Left kidney (tissue), 2 donors: ENCODE results near the gene RRM1. TPM values are rescaled to one million over a fixed set of nuclear protein-coding genes. Genes with fewer than 3 reads are reported as not detected.

Experiments used
- DNase-seq: peaks from one replicate; pipeline ENCODE4 v3.0.0-alpha.2; 2013
- polyA plus RNA-seq: library from polyadenylated mRNA; unstranded; fragments of 120-200 nt; gene quantifications from one replicate; pipeline ENCODE4 v1.2.1, GENCODE V29; 2013; ENCODE audit not compliant: insufficient read length

RRM1 gene
- polyA plus RNA-seq, 1 donor = 100 TPM

DNA sequence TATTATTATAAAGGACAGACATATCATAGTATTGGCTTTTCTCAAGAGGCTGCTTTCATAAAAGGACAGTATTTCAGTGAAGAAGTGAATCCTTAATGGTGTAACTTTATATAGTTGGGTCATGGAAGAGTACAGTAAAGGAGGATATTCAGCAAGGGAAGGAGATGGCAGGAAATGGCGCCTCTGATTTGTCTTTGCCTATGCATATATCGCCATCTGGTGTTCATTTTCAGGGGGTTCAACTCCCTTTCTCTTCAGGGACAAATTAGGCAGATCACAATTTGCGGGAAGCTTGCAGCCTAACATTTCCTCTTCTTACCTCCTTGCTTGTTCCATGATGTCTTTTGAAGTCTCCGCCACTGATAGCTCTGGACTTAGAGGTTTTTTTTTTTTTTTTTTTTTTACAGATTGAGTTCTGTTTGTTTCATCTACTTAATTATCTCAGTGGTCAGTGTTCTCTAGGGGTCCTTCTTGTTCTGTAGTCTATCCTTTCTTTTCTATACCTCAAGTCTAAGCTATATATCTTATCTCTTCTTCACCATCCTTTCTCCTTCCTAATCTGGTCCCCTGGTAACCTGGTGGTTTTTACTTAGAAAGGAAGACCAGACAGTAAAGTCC lies 21.8 kb upstream of the RRM1 start:
- DNase-seq = peak; percentile 83

DNA sequence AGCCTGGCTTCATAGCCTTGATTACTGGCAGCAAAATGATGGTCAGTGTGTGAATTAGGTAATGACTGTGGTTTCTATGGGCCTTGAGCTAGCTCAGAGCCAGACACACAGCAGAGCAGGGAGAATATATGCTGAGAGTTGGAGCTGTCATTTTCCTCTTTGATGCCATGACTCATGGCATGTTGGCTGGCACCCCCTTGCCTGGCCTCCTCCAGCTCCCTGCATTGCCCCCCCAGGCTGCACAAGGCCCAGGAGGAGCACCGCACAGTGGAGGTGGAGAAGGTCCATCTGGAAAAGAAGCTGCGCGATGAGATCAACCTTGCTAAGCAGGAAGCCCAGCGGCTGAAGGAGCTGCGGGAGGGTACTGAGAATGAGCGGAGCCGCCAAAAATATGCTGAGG lies 20.3 kb upstream of the RRM1 start:
- DNase-seq = no peak

DNA sequence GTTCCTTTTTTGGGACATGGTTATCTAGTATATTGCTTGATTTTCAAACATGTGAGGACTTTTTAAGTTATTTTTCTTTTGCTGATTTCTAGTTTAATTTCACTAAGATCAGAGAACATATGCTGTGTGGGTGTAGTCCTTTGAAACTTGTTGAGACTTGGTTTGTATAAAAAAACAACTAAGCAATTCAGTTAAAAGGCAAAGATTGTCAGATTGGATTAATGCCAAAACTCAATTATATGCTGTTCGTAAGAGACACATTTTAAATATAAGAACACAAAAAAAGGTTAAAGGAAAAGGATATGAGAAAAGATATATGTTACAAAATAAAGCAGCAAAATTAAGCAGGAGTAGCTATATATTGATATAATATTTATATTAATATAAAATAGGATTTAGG lies 17.8 kb upstream of the RRM1 start:
- DNase-seq = no peak

DNA sequence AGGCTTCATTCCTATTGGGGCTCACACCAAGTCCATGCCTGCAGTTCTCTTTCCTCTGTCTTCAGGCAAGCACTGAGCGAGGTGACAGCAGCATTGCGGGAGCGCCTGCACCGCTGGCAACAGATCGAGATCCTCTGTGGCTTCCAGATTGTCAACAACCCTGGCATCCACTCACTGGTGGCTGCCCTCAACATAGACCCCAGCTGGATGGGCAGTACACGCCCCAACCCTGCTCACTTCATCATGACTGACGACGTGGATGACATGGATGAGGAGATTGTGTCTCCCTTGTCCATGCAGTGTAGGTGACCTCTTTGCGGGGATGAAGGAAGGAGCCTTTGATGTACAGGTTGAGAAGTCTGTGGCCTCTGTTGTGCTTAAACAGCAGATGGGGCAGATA lies 11.4 kb upstream of the RRM1 start:
- no peak for DNase-seq

DNA sequence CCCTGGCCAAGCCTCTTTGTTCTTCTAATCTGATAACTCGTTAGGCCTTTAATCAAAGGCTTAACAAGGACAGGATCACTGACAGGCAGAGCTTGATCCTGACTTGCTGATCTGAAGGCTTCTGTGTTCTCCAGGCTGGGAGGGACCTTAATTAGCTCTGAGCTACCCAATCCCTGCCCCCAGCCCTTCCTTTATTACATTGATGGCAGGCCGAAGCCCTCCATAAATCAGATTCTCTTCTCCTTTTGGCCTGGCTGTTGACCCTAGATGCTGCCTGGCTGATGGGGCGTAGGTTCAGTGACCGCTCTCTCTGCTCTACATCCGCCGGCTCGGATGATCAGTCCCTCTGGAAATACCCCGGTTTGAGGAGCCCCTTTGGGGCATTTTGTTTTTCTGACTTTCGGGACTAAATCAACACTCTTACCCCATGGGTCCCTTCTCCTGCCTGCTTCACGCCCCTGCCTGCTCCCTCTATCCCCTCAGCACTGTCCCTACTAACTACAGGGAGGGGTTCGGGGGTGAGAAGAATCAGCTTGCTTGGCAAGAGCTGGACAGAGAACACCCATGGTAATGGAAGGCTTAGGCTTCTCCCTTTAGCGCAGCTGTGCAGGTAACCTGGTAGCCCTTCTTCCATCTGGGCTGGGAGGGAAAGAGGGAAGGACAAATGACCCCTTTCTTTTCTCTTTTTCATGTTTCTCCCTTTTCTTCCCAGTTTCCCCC lies 10.0 kb upstream of the RRM1 start:
- DNase-seq = peak; percentile 20

DNA sequence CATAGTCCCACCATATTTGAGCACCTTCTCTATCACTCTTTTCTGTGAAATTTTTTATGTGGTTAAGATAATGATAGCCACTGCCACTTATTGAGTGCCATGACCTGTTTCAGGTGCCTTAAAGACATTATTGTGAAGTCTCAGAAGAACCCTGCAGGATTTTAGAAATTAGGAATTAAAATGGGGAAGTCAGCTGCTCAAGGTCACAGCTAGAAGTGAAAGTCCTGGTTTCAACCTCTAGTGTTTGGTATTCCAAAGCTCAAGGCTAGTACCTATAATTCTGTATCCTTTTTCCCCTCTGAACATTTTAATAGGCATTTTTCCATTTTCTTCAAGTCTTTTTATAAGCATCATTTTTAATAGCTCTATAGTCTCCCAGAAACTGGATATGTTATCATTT lies 9.0 kb upstream of the RRM1 start:
- no peak for DNase-seq

DNA sequence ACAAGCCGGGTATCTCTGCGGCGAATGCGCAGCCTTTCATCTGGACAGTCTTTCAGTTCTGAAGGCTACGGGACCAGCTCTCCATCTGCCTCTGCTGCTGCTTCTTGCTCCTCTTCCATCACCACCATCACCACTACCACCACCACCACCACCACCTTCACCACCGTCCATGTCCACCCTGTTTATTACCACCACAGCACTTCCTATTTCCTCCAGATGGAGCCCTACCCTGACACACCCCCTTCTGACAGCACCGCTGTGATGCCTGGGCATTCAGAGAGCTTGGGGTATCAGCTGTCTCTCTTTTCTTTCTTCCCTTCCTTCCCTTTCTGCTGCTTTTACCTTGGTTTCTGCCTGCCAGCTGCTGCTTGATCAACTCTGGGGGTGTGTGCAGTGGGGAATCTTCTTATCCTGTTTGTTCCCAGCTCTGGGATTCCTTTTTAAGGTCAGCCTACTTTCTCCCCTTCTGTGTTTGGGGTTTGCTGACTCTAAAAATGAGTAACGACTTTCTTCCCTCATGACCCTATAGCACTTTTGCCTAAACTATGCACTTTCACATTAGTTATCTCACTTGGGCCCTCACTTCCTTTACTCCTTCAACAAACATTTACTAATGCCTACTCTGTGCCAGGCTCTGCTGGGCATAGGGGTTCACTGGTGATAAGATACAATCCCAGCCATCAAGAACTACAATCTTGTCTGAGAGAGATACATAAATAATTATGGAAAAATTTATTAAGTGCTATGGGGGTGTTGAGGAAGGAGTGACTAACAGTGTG lies 7.8 kb upstream of the RRM1 start:
- DNase-seq = no peak

DNA sequence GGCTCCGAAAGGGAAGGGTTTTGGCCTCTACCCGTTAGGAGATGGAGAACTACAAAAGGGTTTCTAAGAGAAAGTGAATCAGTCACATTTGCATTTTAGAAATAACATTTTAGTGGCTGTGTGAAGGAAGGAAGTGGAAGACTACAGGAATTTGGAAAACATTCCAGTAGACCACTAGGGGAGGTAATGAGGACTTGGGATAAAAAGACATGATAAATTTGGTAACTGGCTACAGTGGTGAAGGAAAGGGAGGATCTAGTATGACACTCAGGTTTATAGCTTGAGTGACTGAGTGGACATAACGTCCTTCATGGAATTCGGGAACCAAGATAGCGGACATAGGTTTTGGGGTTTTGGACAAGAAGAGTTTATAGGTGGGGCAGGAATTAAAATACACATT lies 7.0 kb upstream of the RRM1 start:
- DNase-seq = no peak

DNA sequence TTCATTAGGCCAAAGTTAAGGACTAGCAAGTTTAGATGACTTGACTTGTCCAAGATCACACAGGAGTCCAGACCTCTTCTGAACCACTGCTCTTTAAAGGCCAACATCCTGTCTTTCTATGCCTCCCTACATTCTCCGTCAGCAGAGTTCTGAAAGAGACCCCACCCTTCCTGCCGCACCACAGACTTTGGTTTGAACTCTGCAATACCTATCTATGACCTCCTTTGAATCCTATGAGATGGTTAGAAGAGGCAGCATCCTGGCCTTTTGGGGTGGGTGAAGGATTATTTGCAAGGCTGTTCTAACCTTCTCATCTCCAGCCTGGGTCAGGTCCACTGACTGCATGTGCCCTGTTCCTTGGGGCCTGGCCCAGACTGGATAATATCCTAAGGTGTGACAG lies 4.3 kb upstream of the RRM1 start:
- no peak for DNase-seq

DNA sequence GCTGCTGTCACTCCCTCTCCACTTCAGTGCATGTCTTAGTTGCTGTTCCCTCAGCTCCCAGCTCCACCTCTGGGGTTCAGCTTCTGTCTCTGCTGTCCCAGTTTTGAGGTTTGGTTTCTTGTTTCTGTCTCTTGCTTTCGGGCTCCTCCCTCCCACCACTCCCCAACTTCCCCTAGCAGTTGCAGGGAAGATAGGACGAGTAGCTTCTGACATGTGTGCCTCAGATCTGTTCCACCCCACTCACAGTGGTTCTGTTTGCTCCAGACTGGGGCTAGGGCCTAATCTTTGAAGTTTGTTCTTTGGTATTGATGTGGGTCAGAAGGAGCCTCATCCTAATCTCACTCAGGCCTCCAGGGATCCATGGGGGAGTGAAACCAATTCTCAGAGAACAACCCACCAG lies 2.6 kb upstream of the RRM1 start:
- DNase-seq = no peak

DNA sequence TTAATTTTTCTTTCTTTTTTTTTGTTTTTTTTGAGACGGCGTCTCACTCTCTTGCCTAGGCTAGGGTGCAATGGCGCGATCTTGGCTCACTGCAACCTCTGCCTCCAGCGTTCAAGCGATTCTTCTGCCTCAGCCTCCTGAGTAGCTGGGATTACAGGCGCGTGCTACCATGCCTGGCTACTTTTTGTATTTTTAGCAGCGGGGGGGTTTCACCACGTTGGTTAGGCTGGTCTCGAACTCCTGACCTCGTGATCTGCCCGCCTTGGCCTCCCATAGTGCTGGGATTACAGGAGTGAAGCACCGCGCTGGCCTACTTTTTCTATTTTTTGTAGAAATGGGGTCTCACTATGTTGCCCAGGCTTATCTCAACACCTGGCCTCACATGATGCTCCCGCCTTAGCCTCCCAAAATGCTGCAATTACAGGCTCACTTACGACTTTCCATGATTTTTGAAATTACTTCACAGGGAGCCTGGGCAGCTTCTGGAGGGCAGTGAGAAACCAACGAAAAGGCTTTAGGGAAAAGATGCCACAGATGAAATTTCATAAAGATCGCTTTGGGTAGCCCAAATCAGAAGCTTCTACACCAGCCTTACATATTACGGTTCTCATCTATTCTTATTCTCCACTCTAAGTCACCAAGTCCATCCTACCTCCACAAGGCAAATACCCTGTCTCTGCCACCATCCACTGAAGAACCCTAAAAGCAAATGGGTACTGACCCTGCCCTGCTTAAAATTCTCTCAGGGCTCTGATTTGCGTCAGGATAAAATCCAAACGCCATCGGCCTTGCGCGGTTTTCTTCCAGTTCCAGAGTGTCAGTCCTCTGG lies 866 bp upstream of the RRM1 start:
- no peak for DNase-seq

DNA sequence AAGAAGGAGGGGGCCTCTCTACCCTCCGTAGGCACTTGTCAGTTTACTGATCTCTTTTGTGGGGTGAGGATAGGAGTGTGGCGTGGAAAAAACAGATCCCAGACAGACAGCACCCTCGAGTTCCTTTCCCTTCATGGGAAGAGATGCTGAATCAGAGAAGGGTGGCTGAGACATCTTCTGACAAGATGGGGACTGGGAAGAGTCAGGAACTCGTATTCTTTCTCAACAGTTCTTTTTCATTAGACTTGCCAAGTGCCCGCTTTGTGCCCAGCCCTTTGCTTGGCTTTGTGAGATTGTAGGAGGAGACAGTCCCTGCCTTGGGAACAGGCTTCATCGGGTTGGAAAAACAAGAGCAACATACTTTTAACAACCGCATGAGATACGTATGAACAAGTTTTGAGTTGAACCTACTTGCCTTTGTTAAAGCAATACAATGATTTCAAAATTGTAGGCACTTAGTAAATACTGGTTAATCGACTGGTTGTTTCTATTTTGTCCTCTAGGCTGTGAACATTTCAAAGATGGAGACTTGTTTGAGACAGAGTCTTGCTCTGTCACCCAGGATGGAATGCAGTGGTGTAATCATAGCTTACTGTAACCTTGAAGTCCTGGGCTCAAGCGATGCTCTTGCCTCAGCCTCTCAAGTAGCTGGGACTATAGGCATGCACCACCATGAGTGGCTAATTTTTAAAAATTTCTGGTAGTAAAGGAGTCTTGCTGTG lies 1.1 kb downstream of the RRM1 start:
- DNase-seq = peak; percentile 15

DNA sequence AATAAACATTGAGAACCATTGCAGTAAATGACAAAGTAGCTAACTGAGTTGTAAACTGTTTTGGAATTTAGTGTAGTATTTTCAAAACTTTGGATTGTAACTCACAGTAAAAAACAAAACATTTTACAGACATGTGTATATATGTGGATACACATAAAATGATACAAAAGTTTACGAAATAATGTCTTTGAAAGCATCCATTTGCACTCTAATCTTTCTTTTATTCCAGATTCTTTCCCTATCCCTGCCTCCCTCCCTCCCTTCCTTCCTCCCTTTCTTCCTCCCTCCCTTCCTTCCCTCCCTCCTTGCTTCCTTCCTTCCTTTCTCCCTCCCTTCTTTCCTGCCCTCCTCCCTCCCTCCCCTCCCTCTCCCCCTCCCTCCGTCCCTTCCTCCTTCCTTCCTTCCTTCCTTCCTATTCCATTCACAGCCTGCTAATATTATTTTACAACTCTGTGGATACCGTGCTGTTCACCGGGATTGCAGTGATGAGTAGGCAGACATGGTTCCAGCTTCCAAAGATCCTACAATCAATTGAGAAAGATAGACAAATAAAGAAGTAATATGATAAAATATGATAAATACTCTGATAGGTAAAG lies 3.5 kb downstream of the RRM1 start:
- DNase-seq = no peak

DNA sequence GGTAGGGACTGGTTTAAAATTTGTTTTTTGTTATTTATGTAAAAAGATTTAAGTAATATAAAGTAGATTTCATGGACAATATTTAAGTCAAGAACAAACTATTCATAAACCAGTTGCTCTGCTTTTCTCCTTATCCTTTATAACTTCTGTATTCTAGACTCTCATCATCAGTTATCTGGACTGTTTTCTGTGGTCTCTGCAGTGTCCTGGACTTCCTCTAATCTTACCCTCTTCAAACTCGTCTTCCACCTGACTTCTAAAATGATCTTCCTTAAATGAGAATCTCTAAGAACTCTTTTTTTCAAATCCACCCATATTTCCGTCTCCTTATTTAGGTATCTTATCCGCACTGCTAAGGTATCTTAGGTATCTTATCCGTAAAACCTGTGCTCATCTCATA lies 8.1 kb downstream of the RRM1 start:
- DNase-seq = no peak

DNA sequence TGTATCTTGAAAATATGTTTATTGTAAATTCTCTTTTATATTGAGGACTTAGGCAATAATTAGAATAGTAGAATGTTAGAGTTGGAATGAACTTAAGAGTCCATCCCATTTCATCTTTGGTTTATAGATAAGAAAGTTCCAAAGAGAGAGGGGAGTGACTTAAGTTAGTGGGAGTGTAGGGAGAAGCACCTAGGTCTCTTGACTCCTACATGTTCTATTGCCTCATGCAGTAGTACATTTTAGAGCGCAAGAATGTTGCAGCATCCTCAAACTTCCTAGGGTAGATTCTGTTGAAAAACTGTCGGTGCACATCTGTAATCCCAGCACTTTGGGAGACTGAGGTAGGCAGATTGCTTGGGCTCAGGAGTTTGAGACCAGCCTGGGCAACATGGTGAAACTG lies 8.7 kb downstream of the RRM1 start:
- no peak for DNase-seq

DNA sequence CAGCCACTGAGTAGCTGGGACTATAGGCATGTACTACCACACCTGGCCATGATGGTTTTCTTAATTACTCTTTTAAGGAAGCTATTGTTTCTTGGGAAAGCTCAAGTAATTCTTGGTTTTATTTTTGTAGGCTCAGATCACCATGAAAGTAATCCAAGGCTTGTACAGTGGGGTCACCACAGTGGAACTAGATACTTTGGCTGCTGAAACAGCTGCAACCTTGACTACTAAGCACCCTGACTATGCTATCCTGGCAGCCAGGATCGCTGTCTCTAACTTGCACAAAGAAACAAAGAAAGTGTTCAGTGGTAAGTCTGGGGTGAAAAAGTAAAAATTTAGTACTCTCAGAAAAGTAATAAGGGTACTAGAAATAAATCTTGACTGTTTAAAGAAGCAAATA lies 11.3 kb downstream of the RRM1 start:
- DNase-seq = no peak

DNA sequence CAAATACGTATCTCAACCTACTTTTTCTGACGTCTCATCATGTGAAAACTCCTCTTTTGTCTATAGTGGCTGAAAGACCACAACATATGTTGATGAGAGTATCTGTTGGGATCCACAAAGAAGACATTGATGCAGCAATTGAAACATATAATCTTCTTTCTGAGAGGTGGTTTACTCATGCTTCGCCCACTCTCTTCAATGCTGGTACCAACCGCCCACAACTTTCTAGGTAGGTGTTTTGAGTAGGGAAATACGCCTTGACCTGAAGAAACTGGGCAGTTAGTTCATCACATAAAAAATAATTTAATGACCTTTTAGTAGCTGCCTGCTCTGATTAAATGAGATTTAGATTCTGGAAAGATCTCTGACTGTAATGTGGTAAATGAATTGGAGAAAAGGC lies 17.2 kb downstream of the RRM1 start:
- no peak for DNase-seq

DNA sequence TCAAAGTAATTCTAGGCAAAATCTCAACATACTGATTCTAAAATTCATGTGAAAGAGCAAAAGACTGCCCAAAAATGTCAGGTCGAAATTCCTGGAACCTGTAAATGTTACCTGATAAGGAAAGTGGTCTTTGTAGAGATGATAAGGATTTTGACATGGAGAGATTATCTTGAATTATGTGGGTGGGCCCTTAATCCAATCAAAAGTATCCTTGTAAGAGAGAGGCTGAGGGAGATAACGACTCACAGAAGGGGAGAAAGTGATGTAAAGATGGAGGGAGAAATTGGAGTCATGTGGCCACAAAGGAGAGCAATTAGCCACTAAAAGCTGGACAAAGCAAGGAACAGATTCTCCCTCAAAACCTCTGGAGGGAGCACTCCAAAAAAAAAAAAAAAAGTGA lies 20.5 kb downstream of the RRM1 start:
- no peak for DNase-seq

DNA sequence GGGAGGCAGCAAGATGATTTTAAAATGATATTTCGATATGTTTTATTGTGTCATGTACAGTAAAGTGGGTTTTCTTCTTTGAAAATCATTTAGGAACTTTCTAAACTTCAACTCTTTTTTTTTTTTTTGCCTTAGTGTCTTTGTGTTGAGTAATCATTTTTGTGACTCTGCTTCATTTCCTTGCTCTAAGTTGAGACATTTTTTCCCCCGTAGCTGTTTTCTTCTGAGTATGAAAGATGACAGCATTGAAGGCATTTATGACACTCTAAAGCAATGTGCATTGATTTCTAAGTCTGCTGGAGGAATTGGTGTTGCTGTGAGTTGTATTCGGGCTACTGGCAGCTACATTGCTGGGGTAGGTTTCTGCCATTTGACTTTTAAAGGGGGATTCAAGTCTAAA lies 23.5 kb downstream of the RRM1 start:
- DNase-seq = no peak

DNA sequence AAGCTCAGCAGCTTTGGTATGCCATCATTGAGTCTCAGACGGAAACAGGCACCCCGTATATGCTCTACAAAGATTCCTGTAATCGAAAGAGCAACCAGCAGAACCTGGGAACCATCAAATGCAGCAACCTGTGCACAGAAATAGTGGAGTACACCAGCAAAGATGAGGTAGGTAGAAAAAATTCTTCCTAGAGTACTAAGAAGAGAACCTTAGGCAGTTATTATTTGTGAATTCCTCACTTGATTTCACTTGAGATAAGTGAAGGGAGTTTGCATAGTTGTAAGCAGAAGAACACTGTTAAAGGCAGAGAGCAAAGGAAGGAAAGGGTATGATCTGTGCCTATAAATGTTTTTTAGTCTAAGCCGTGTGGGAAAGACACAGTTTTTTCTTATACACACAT lies 28.6 kb downstream of the RRM1 start:
- no peak for DNase-seq

DNA sequence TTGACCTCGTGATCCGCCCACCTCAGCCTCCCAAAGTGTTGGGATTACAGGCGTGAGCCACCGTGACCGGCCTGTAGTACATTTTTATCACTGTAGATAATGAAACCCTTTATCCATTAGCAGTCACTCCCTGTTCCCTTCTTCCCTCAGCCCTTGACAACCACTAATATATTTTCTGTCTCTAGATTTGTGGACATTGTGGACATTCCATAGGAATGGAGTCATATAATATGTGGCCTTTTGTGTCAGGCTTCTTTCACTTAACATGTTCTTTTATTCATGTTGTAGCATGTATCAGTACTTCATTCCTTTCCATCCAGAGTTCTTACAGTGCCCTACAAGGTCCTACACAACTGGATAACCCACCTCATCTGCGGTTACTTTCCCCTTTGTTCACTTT lies 30.5 kb downstream of the RRM1 start:
- no peak for DNase-seq

DNA sequence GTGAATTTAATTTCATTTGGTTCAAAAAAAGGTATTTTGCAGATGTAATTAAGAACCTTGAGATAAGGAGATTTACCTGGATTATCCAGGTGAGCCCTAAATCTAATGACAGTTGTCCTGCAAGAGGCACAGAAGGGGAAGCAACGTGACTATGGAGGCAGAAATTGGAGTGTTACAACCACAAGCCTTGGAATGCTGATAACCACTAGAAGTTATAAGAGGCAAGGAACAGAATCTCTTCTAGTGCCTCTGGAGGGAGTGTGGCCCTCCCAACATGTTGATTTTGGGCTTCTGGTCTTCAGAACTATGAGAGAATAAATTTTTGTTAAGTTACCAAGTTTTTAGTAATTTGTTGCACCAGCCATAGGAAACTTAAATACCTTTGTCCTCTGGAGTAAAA lies 32.8 kb downstream of the RRM1 start:
- DNase-seq = no peak
